SU-DHL-6 (cell line): ENCODE results near the gene KLK12.

Experiments used
- EZH2phosphoT487 ChIP-seq: fragments of 200-600 bp; sonication (generic), shearing (Covaris generic); conservative IDR thresholded peaks from 2 replicates; pipeline ENCODE4 v1.6.1; 2018; ENCODE audit warnings: mild to moderate bottlenecking, antibody characterized with exemption, low read length, moderate library complexity, mixed read lengths
- TF ChIP-seq, protein P1 (sequence below): fragments of 200-600 bp; sonication (generic); IDR thresholded peaks from one replicate; pipeline ENCODE4 v1.5.1; 2017; ENCODE audit warnings: antibody characterized with exemption, mild to moderate bottlenecking, low read length, moderate library complexity; ENCODE audit not compliant: insufficient read depth, poor library complexity, severe bottlenecking

DNA sequence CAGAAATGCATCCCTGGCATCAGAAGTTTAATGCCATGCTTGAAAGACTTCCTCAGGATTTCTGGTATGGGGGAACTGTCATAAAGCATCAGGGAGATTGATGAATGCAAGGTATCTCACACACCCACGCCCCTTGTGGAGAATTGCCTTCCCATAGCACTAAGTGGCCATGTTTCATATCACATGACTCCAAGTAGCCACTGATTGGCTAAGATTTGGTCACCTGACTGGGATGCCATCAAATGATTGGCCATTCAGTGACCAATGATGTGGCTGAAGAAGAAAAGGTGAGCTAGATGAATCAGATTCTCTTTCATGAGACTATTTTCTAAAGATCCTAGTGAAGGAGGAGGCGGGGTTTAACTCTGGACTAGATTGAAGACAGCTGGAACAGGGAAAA lies 40.7 kb downstream of the KLK12 start:
- TF ChIP-seq, protein P1, sequence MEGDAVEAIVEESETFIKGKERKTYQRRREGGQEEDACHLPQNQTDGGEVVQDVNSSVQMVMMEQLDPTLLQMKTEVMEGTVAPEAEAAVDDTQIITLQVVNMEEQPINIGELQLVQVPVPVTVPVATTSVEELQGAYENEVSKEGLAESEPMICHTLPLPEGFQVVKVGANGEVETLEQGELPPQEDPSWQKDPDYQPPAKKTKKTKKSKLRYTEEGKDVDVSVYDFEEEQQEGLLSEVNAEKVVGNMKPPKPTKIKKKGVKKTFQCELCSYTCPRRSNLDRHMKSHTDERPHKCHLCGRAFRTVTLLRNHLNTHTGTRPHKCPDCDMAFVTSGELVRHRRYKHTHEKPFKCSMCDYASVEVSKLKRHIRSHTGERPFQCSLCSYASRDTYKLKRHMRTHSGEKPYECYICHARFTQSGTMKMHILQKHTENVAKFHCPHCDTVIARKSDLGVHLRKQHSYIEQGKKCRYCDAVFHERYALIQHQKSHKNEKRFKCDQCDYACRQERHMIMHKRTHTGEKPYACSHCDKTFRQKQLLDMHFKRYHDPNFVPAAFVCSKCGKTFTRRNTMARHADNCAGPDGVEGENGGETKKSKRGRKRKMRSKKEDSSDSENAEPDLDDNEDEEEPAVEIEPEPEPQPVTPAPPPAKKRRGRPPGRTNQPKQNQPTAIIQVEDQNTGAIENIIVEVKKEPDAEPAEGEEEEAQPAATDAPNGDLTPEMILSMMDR = no peak
- no peak for TF ChIP-seq EZH2phosphoT487
